Astrocyte (in vitro differentiated cells and primary cell): ENCODE results near the gene RABL3. TPM values are rescaled to one million over a fixed set of nuclear protein-coding genes. Genes with fewer than 3 reads are reported as not detected.

Experiments used
- DNase-seq: peaks from one replicate; pipeline ENCODE4 v3.0.0-alpha.2; 2010; ENCODE audit warnings: low read depth
- FAIRE-seq: peaks from 2 replicates; lab custom pipeline; 2011; peaks lifted over from hg19 to GRCh38; lab: Jason Lieb, UNC
- H2AFZ ChIP-seq: 2 replicates; pipeline ENCODE4 v1.6.0; 2012; ENCODE audit warnings: low read depth, low read length, inconsistent platforms
- H3K27ac ChIP-seq: 2 replicates; pipeline ENCODE4 v1.5.1; 2011; ENCODE audit warnings: low read depth, low read length, inconsistent platforms
- H3K27me3 ChIP-seq: 2 replicates; pipeline ENCODE4 v1.6.0; 2011; ENCODE audit warnings: low read length, inconsistent platforms; ENCODE audit not compliant: insufficient read depth
- H3K36me3 ChIP-seq: 2 replicates; pipeline ENCODE4 v1.5.1; 2011; ENCODE audit warnings: low read length, inconsistent platforms; ENCODE audit not compliant: insufficient read depth
- H3K4me1 ChIP-seq: 2 replicates; pipeline ENCODE4 v1.5.1; 2011; ENCODE audit warnings: low read length, inconsistent platforms; ENCODE audit not compliant: insufficient read depth
- H3K4me2 ChIP-seq: 2 replicates; pipeline ENCODE4 v1.6.0; 2012; ENCODE audit warnings: low read length, inconsistent platforms
- H3K4me3 ChIP-seq: 2 replicates; pipeline ENCODE4 v1.5.1; 2011; ENCODE audit warnings: low read depth, mild to moderate bottlenecking, low read length, inconsistent platforms; ENCODE audit not compliant: insufficient read depth
- H3K79me2 ChIP-seq: 2 replicates; pipeline ENCODE4 v1.6.0; 2012; ENCODE audit warnings: mild to moderate bottlenecking, low read length, inconsistent platforms; ENCODE audit not compliant: insufficient read depth
- H3K9ac ChIP-seq: 2 replicates; pipeline ENCODE4 v1.6.0; 2012; ENCODE audit warnings: mild to moderate bottlenecking, low read length, inconsistent platforms
- H3K9me3 ChIP-seq: 2 replicates; pipeline ENCODE4 v1.5.1; 2012; ENCODE audit warnings: low read depth, mild to moderate bottlenecking, low read length, inconsistent platforms; ENCODE audit not compliant: insufficient read depth
- H4K20me1 ChIP-seq: 2 replicates; pipeline ENCODE4 v1.6.0; 2012; ENCODE audit warnings: low read length, inconsistent platforms; ENCODE audit not compliant: insufficient read depth
- H3K27ac Mint-ChIP-seq: one replicate; pipeline ENCODE4 v1.8.0; 2021; ENCODE audit warnings: mild to moderate bottlenecking, mixed read lengths; ENCODE audit not compliant: unreplicated experiment
- H3K27me3 Mint-ChIP-seq: one replicate; pipeline ENCODE4 v1.8.0; 2021; ENCODE audit warnings: low read depth, mixed read lengths; ENCODE audit not compliant: unreplicated experiment
- H3K36me3 Mint-ChIP-seq: one replicate; pipeline ENCODE4 v1.8.0; 2021; ENCODE audit warnings: low read depth, mixed read lengths; ENCODE audit not compliant: unreplicated experiment
- H3K4me1 Mint-ChIP-seq: one replicate; pipeline ENCODE4 v1.8.0; 2021; ENCODE audit warnings: low read depth, mixed read lengths; ENCODE audit not compliant: unreplicated experiment
- H3K4me3 Mint-ChIP-seq: one replicate; pipeline ENCODE4 v1.8.0; 2021; ENCODE audit warnings: mild to moderate bottlenecking, moderate library complexity, mixed read lengths; ENCODE audit not compliant: unreplicated experiment
- H3K9me3 Mint-ChIP-seq: one replicate; pipeline ENCODE4 v1.8.0; 2021; ENCODE audit warnings: mild to moderate bottlenecking, mixed read lengths; ENCODE audit not compliant: unreplicated experiment
- EZH2 ChIP-seq: IDR thresholded peaks from 2 replicates; pipeline ENCODE4 v1.6.1; 2012; ENCODE audit warnings: mild to moderate bottlenecking, low read length, inconsistent platforms; ENCODE audit not compliant: insufficient read depth
- total RNA-seq: library from RNA; stranded (reverse); gene quantifications from 2 replicates; pipeline ENCODE4 v1.2.1, GENCODE V29; 2021
- TF ChIP-seq, protein P1 (sequence below): IDR thresholded peaks from 2 replicates; pipeline ENCODE4 v1.5.1; 2011; ENCODE audit warnings: low read depth, mild to moderate bottlenecking, inconsistent platforms, low read length, moderate library complexity; ENCODE audit not compliant: insufficient read depth

Gene RABL3
- total RNA-seq, 1 donor from 2014 or later = 16.8 TPM

DNA sequence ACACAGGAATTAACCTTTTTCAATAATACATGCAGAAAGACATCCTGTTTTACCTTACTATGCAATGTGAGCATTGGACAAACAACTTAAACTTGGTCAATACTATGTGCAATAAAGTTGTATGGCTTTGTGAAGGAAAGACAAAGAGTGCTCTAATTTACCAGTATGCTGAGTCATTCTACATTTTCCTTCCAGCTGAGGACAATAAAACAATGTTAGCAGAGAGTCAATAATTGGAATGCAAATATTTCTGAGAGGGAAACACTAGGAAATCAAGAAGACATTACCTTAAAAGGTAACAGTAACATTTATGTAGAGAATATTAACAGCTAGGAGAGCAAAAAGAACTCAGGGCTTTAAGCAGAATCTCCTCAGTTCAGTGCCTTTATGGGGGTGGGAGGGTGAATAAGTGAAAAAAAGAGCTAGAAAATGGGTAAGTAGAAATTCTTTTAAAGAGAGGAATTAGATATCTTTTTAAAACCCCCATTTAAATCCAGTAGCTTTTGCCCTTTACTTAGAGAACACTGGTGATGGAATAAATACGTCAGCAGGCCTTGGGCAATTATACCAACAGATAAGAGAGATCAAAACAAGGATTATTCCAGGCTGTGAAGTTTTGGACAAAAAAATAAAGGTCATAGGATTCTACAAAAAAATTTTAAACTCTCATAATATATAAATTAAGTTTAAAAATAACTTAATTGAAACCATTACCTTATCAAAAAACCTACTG is 48.7 kb downstream of the RABL3 start:
- no peak overlapping the region for H3K4me3 ChIP-seq
- no peaks in the 10 kb centered on the region for H3K79me2 ChIP-seq
- H3K27me3 ChIP-seq = no peaks in the 10 kb centered on the region
- H3K4me2 ChIP-seq = peak overlapping the region; percentile 42
- Mint-ChIP-seq H3K4me1 (peaks cover 20% of the 10 kb centered on the region), H3K27me3 (no peaks in the 10 kb centered on the region), H3K36me3 (no peaks in the 10 kb centered on the region), H3K9me3 (no peaks in the 10 kb centered on the region), H3K27ac (peak overlapping the region; percentile 2), H3K4me3 (no peak overlapping the region)
- no peak overlapping the region for H2AFZ ChIP-seq
- peak; percentile 47 for DNase-seq
- no peaks in the 10 kb centered on the region for H4K20me1 ChIP-seq
- H3K4me1 ChIP-seq = no peaks in the 10 kb centered on the region
- no peaks in the 10 kb centered on the region for H3K36me3 ChIP-seq
- peak; percentile 94 for FAIRE-seq
- no peak overlapping the region for H3K9ac ChIP-seq
- TF ChIP-seq, protein P1, sequence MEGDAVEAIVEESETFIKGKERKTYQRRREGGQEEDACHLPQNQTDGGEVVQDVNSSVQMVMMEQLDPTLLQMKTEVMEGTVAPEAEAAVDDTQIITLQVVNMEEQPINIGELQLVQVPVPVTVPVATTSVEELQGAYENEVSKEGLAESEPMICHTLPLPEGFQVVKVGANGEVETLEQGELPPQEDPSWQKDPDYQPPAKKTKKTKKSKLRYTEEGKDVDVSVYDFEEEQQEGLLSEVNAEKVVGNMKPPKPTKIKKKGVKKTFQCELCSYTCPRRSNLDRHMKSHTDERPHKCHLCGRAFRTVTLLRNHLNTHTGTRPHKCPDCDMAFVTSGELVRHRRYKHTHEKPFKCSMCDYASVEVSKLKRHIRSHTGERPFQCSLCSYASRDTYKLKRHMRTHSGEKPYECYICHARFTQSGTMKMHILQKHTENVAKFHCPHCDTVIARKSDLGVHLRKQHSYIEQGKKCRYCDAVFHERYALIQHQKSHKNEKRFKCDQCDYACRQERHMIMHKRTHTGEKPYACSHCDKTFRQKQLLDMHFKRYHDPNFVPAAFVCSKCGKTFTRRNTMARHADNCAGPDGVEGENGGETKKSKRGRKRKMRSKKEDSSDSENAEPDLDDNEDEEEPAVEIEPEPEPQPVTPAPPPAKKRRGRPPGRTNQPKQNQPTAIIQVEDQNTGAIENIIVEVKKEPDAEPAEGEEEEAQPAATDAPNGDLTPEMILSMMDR = no peak
- TF ChIP-seq EZH2 = no peak
- H3K9me3 ChIP-seq = no peaks in the 10 kb centered on the region
- H3K27ac ChIP-seq = no peak overlapping the region

DNA sequence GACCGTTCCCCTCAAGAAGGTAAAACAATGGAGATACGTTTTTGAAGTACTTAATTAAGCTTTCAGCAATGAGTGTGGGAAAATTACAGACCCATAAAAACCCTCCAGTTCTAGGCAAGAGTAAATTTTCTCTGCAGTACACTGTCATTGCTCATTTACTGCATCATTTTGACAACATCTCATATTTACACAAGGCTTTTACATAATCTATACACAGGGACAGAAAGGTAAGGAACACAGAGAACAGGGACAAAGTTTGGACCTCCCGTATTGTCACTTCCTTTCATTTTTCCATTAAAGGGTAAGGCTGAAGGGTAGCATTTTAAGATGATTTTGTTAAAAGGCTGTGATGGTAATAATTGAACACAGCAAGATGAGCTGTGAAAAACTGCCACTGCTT is 52.9 kb downstream of the RABL3 start:
- Mint-ChIP-seq H3K4me3 (no peak overlapping the region), H3K27ac (no peak overlapping the region), H3K27me3 (no peaks in the 10 kb centered on the region), H3K36me3 (peaks cover 2% of the 10 kb centered on the region), H3K9me3 (no peaks in the 10 kb centered on the region), H3K4me1 (peaks cover 22% of the 10 kb centered on the region)
- no peaks in the 10 kb centered on the region for H3K27me3 ChIP-seq
- FAIRE-seq = no peak
- no peaks in the 10 kb centered on the region for H3K4me1 ChIP-seq
- no peaks in the 10 kb centered on the region for H3K36me3 ChIP-seq
- H3K4me3 ChIP-seq = no peak overlapping the region
- H3K79me2 ChIP-seq = no peaks in the 10 kb centered on the region
- H3K9ac ChIP-seq = no peak overlapping the region
- H4K20me1 ChIP-seq = no peaks in the 10 kb centered on the region
- no peak overlapping the region for H3K27ac ChIP-seq
- no peak overlapping the region for H3K4me2 ChIP-seq
- H3K9me3 ChIP-seq = no peaks in the 10 kb centered on the region
- DNase-seq = no peak
- no peak overlapping the region for H2AFZ ChIP-seq
- no peak for TF ChIP-seq EZH2
- TF ChIP-seq, protein P1 = no peak

DNA sequence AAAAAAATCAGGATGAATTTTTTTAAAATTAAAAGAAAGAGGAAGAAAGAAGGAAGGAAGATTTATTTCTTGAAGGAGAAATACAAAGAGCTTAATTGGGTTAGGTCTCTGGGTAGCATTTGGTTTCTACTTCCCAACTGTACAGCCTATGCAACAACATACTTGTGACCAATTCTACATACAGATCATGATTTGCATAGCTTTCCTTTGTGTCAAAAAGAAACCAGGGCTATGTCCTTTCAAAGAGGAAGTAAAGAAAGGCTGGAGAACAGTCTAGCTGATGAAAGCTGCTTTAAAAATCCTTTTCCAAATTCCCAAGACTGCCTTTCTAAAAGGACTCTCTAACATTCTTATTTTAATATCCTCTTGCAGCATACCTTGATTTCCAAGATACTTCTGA is 54.2 kb downstream of the RABL3 start:
- H3K4me2 ChIP-seq = no peak overlapping the region
- no peaks in the 10 kb centered on the region for H3K36me3 ChIP-seq
- peak; percentile 67 for DNase-seq
- no peak for TF ChIP-seq EZH2
- TF ChIP-seq, protein P1 = no peak
- H2AFZ ChIP-seq = no peak overlapping the region
- Mint-ChIP-seq H3K27me3 (no peaks in the 10 kb centered on the region), H3K36me3 (peaks cover 2% of the 10 kb centered on the region), H3K4me3 (no peak overlapping the region), H3K27ac (peak overlapping the region; percentile 92), H3K4me1 (peaks cover 17% of the 10 kb centered on the region), H3K9me3 (no peaks in the 10 kb centered on the region)
- H3K9ac ChIP-seq = no peak overlapping the region
- no peaks in the 10 kb centered on the region for H4K20me1 ChIP-seq
- H3K27me3 ChIP-seq = no peaks in the 10 kb centered on the region
- no peaks in the 10 kb centered on the region for H3K79me2 ChIP-seq
- H3K4me3 ChIP-seq = no peak overlapping the region
- H3K4me1 ChIP-seq = no peaks in the 10 kb centered on the region
- no peaks in the 10 kb centered on the region for H3K9me3 ChIP-seq
- no peak overlapping the region for H3K27ac ChIP-seq
- FAIRE-seq = no peak
